ENCODE results near the gene PANK3.
"Not testable (repeated sequence)": the region's sequence is repeated elsewhere in the genome, so short reads cannot be mapped to it uniquely, and the experiment has no call there.

PANK3 gene

GRCh38 chr5:168591302-168592013 lies 12.3 kb upstream of the PANK3 start:
- no peak for DNase-seq

- no peak for DNase-seq
These were observed 11.5 kb upstream of the PANK3 start for GRCh38 chr5:168590666-168591065.

GRCh38 chr5:168587987-168588386 lies 8.8 kb upstream of the PANK3 start:
- no peak for DNase-seq

- DNase-seq, result no peak
These were observed 6.1 kb upstream of the PANK3 start for GRCh38 chr5:168585119-168585856.

GRCh38 chr5:168583742-168584482 lies 4.7 kb upstream of the PANK3 start:
- DNase-seq, result no peak

- not testable (repeated sequence) for DNase-seq
These were observed 1.8 kb upstream of the PANK3 start for GRCh38 chr5:168580814-168581469.

GRCh38 chr5:168580227-168580508 lies 1.0 kb upstream of the PANK3 start:
- DNase-seq, result no peak

- peak; percentile 100 for DNase-seq
These were observed 489 bp upstream of the PANK3 start for GRCh38 chr5:168579488-168580226.

- peak; percentile 25 for DNase-seq
These were observed 1.2 kb downstream of the PANK3 start for GRCh38 chr5:168578006-168578405.

GRCh38 chr5:168575391-168576372 lies 3.5 kb downstream of the PANK3 start:
- DNase-seq, result no peak

- DNase-seq, result not testable (repeated sequence)
These were observed 5.0 kb downstream of the PANK3 start for GRCh38 chr5:168574156-168574555.

- not testable (repeated sequence) for DNase-seq
These were observed 5.5 kb downstream of the PANK3 start for GRCh38 chr5:168573663-168574062.

- DNase-seq, result no peak
These were observed 8.5 kb downstream of the PANK3 start for GRCh38 chr5:168570490-168571328.

- DNase-seq, result no peak
These were observed 10.4 kb downstream of the PANK3 start for GRCh38 chr5:168568738-168569137.

GRCh38 chr5:168563959-168564358 lies 15.2 kb downstream of the PANK3 start:
- no peak for DNase-seq

GRCh38 chr5:168562279-168562678 lies 16.9 kb downstream of the PANK3 start:
- no peak for DNase-seq

GRCh38 chr5:168557389-168557788 lies 21.8 kb downstream of the PANK3 start:
- no peak for DNase-seq

- DNase-seq, result no peak
These were observed 25.6 kb downstream of the PANK3 start for GRCh38 chr5:168553377-168554130.

- DNase-seq, result peak; percentile 80
These were observed 27.0 kb downstream of the PANK3 start for GRCh38 chr5:168552146-168552545.

- no peak for DNase-seq
These were observed 28.5 kb downstream of the PANK3 start for GRCh38 chr5:168550656-168551055.
